Endodermal cell (in vitro differentiated cells): Measurements from ENCODE around the gene STK16. TPM values are rescaled to one million over a fixed set of nuclear protein-coding genes. Genes with fewer than 3 reads are reported as not detected.

Source experiments
- DNase-seq: peaks from one replicate; pipeline ENCODE4 v3.0.0-alpha.2; 2017
- H3K27ac ChIP-seq: 2 replicates; pipeline ENCODE4 v1.5.1; 2013; ENCODE audit warnings: mild to moderate bottlenecking, low read depth, low read length, moderate library complexity
- H3K27me3 ChIP-seq: 2 replicates; pipeline ENCODE4 v1.6.1; 2013; ENCODE audit warnings: mild to moderate bottlenecking, low read length, moderate library complexity; ENCODE audit not compliant: insufficient read depth, control insufficient read depth, poor library complexity, severe bottlenecking
- H3K36me3 ChIP-seq: 2 replicates; pipeline ENCODE4 v1.7.0; 2013; ENCODE audit warnings: mild to moderate bottlenecking, low read length, moderate library complexity; ENCODE audit not compliant: control insufficient read depth, insufficient read depth
- H3K4me1 ChIP-seq: one replicate; pipeline ENCODE4 v1.7.0; 2013; ENCODE audit warnings: low read length; ENCODE audit not compliant: control insufficient read depth, insufficient read depth
- H3K4me3 ChIP-seq: 2 replicates; pipeline ENCODE4 v1.5.1; 2013; ENCODE audit warnings: mild to moderate bottlenecking, low read length, moderate library complexity
- H3K9ac ChIP-seq: 2 replicates; pipeline ENCODE4 v1.6.1; 2013; ENCODE audit warnings: mild to moderate bottlenecking, low read length, moderate library complexity; ENCODE audit not compliant: poor library complexity, severe bottlenecking; ENCODE audit errors: extremely low read depth
- H3K9me3 ChIP-seq: 2 replicates; pipeline ENCODE4 v1.6.1; 2013; ENCODE audit warnings: mild to moderate bottlenecking, low read length, moderate library complexity; ENCODE audit not compliant: control insufficient read depth
- H3K27ac Mint-ChIP-seq: 2 replicates; pipeline ENCODE4 v1.8.0; 2020; ENCODE audit warnings: mixed read lengths
- H3K27me3 Mint-ChIP-seq: 2 replicates; pipeline ENCODE4 v1.8.0; 2021; ENCODE audit warnings: mild to moderate bottlenecking, mixed read lengths; ENCODE audit not compliant: insufficient read depth
- H3K36me3 Mint-ChIP-seq: 2 replicates; pipeline ENCODE4 v1.8.0; 2020; ENCODE audit warnings: low read depth, mixed read lengths
- H3K4me1 Mint-ChIP-seq: 2 replicates; pipeline ENCODE4 v1.8.0; 2020; ENCODE audit warnings: mixed read lengths
- H3K4me3 Mint-ChIP-seq: 2 replicates; pipeline ENCODE4 v1.8.0; 2020; ENCODE audit warnings: mild to moderate bottlenecking, moderate library complexity, mixed read lengths
- H3K9me3 Mint-ChIP-seq: 2 replicates; pipeline ENCODE4 v1.8.0; 2020; ENCODE audit warnings: mild to moderate bottlenecking, mixed read lengths
- CTCF ChIP-seq: fragments of 200-600 bp; sonication (generic); conservative IDR thresholded peaks from 2 replicates; pipeline ENCODE4 v1.5.0; 2021; ENCODE audit warnings: antibody characterized with exemption, mild to moderate bottlenecking
- WGBS, 2 experiments: methylation state at CpG; one replicate each; pipeline versions ENCODE4 v1.1.5 to v1.1.7; 2013; ENCODE audit warnings: missing lambda C conversion rate in 2 of 2, mixed read lengths in 1 of 2; ENCODE audit not compliant: insufficient coverage in 1 of 2, insufficient read length in 1 of 2; 5-methylcytosine and 5-hydroxymethylcytosine counted together
- total RNA-seq, 2 donors: library from RNA; stranded (reverse); fragmentation: NEBNext Ultra II Directional in 1 of 2; extraction: Animal tissue kit (Norgen Biotek cat#: 25700) in 1 of 2; gene quantifications; 2 replicates in 1 of 2; 3 replicates in 1 of 2; pipeline ENCODE4 v1.2.1, GENCODE V29; 2021

Gene STK16
- total RNA-seq, 2 donors from 2014 or later, result 27.3 to 37.7 TPM

- TF ChIP-seq CTCF, result no peak
- no peaks in the 10 kb centered on the region for H3K9me3 ChIP-seq
- peaks cover 21% of the 10 kb centered on the region for H3K4me1 ChIP-seq
- H3K36me3 ChIP-seq, result peaks cover 14% of the 10 kb centered on the region
- peak overlapping the region; percentile 17 for H3K4me3 ChIP-seq
- DNase-seq, result peak; percentile 66
- no peak overlapping the region for H3K9ac ChIP-seq
- peaks cover 5% of the 10 kb centered on the region for H3K36me3 Mint-ChIP-seq
- H3K27ac Mint-ChIP-seq, result peak overlapping the region; percentile 93
- peak overlapping the region; percentile 42 for H3K4me3 Mint-ChIP-seq
- H3K27me3 ChIP-seq, result peaks cover 30% of the 10 kb centered on the region
- H3K27ac ChIP-seq, result no peak overlapping the region
- peaks cover 29% of the 10 kb centered on the region for H3K4me1 Mint-ChIP-seq
- H3K27me3 Mint-ChIP-seq, result peaks cover 33% of the 10 kb centered on the region
- 51 to 68% methylated on average over 4 to 7 of the region's 7 CpGs for WGBS, 2 experiments
- H3K9me3 Mint-ChIP-seq, result no peaks in the 10 kb centered on the region
Measured at GRCh38 chr2:219249203-219249980, 4.1 kb downstream of the STK16 start.

GRCh38 chr2:219250049-219250781 is 4.9 kb downstream of the STK16 start:
- H3K4me1 Mint-ChIP-seq, result peaks cover 26% of the 10 kb centered on the region
- Histone ChIP-seq H3K4me3 (no peak overlapping the region), H3K27ac (no peak overlapping the region), H3K9ac (no peak overlapping the region), H3K27me3 (peaks cover 38% of the 10 kb centered on the region), H3K4me1 (peaks cover 21% of the 10 kb centered on the region), H3K9me3 (no peaks in the 10 kb centered on the region), H3K36me3 (peaks cover 14% of the 10 kb centered on the region)
- no peak for TF ChIP-seq CTCF
- peaks cover 41% of the 10 kb centered on the region for H3K27me3 Mint-ChIP-seq
- DNase-seq, result no peak
- no peak overlapping the region for H3K4me3 Mint-ChIP-seq
- H3K36me3 Mint-ChIP-seq, result peaks cover 5% of the 10 kb centered on the region
- WGBS, 2 experiments, result 93 to 95% methylated on average over 18 to 22 of the region's 22 CpGs
- H3K9me3 Mint-ChIP-seq, result no peaks in the 10 kb centered on the region
- peak overlapping the region; percentile 93 for H3K27ac Mint-ChIP-seq

DNA sequence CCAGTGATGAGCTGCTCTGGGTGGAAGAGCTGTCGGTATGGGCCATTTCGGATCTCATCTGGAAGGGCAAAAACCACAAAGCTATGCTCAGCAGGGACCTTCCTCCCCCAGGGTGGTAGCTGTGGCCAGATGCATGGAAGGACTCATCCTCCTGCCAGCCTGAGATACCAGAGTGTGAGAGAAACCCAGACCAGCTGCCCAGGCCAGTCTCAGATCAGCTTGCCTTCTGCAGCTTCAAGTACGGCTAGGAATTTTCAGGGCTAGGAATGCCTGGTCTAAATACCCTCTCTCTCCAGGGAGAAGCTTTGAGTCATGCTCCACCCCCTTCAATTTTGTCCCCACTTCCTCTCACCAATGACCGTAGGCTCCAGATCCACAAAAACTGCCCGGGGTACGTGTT is 6.4 kb downstream of the STK16 start:
- no peaks in the 10 kb centered on the region for H3K9me3 ChIP-seq
- peaks cover 14% of the 10 kb centered on the region for H3K36me3 ChIP-seq
- no peak overlapping the region for H3K27ac ChIP-seq
- no peak overlapping the region for H3K4me3 Mint-ChIP-seq
- peaks cover 17% of the 10 kb centered on the region for H3K4me1 ChIP-seq
- peaks cover 5% of the 10 kb centered on the region for H3K36me3 Mint-ChIP-seq
- no peak overlapping the region for H3K27ac Mint-ChIP-seq
- H3K4me1 Mint-ChIP-seq, result peaks cover 26% of the 10 kb centered on the region
- H3K4me3 ChIP-seq, result no peak overlapping the region
- TF ChIP-seq CTCF, result no peak
- peaks cover 56% of the 10 kb centered on the region for H3K27me3 Mint-ChIP-seq
- WGBS, 2 experiments, result 88 to 94% methylated on average over 5 to 6 of the region's 6 CpGs
- H3K9ac ChIP-seq, result no peak overlapping the region
- H3K9me3 Mint-ChIP-seq, result no peaks in the 10 kb centered on the region
- no peak for DNase-seq
- H3K27me3 ChIP-seq, result peaks cover 53% of the 10 kb centered on the region
